ENCODE results near the gene AXIN1. TPM values are rescaled to one million over a fixed set of nuclear protein-coding genes. Genes with fewer than 3 reads are reported as not detected.

The AXIN1 gene
- polyA plus RNA-seq, 1 donor from 2014 or later = 1.6 TPM

- H3K4me3 Mint-ChIP-seq = no peak overlapping the region
- H3K4me1 Mint-ChIP-seq = peaks cover 7 to 10% (median 7%) of the 10 kb centered on the region in 3 donors
- peak overlapping the region in 1 of 3 donors; percentile 77 for H3K27ac Mint-ChIP-seq
- no peaks in the 10 kb centered on the region for H3K9me3 Mint-ChIP-seq
- H3K27me3 Mint-ChIP-seq = no peaks in the 10 kb centered on the region
- peaks cover 4% of the 10 kb centered on the region for H3K36me3 Mint-ChIP-seq
Observed at GRCh38 chr16:305916-306626, 46.5 kb downstream of the AXIN1 start.

- Mint-ChIP-seq H3K27me3 (no peaks in the 10 kb centered on the region), H3K36me3 (peaks cover 2% of the 10 kb centered on the region), H3K4me1 (peaks cover 4% of the 10 kb centered on the region in 3 donors), H3K27ac (no peak overlapping the region), H3K9me3 (no peaks in the 10 kb centered on the region), H3K4me3 (peak overlapping the region in 1 of 4 donors; percentile 2)
Observed at GRCh38 chr16:303760-304505, 48.6 kb downstream of the AXIN1 start.

GRCh38 chr16:301950-302349, 50.6 kb downstream of the AXIN1 start:
- H3K36me3 Mint-ChIP-seq = peaks cover 2% of the 10 kb centered on the region
- peaks cover 0 to 1% (median 0%) of the 10 kb centered on the region in 3 donors for H3K4me1 Mint-ChIP-seq
- H3K27me3 Mint-ChIP-seq = no peaks in the 10 kb centered on the region
- no peaks in the 10 kb centered on the region for H3K9me3 Mint-ChIP-seq
- H3K27ac Mint-ChIP-seq = no peak overlapping the region
- no peak overlapping the region for H3K4me3 Mint-ChIP-seq

GRCh38 chr16:301235-301634, 51.3 kb downstream of the AXIN1 start:
- Mint-ChIP-seq H3K4me1 (peaks cover 0 to 1% (median 0%) of the 10 kb centered on the region in 3 donors), H3K27me3 (no peaks in the 10 kb centered on the region), H3K4me3 (no peak overlapping the region), H3K9me3 (no peaks in the 10 kb centered on the region), H3K27ac (no peak overlapping the region), H3K36me3 (peaks cover 2% of the 10 kb centered on the region)

- Mint-ChIP-seq H3K36me3 (no peaks in the 10 kb centered on the region), H3K4me3 (no peak overlapping the region), H3K27me3 (no peaks in the 10 kb centered on the region), H3K9me3 (no peaks in the 10 kb centered on the region), H3K27ac (no peak overlapping the region), H3K4me1 (no peaks in the 10 kb centered on the region)
Observed at GRCh38 chr16:297832-298231, 54.7 kb downstream of the AXIN1 start.

GRCh38 chr16:296806-297510, 55.6 kb downstream of the AXIN1 start:
- H3K36me3 Mint-ChIP-seq = no peaks in the 10 kb centered on the region
- H3K9me3 Mint-ChIP-seq = no peaks in the 10 kb centered on the region
- H3K27me3 Mint-ChIP-seq = no peaks in the 10 kb centered on the region
- no peak overlapping the region for H3K4me3 Mint-ChIP-seq
- no peak overlapping the region for H3K27ac Mint-ChIP-seq
- H3K4me1 Mint-ChIP-seq = no peaks in the 10 kb centered on the region

- Mint-ChIP-seq H3K4me3 (no peak overlapping the region), H3K9me3 (no peaks in the 10 kb centered on the region), H3K4me1 (no peaks in the 10 kb centered on the region), H3K27me3 (no peaks in the 10 kb centered on the region), H3K27ac (no peak overlapping the region), H3K36me3 (no peaks in the 10 kb centered on the region)
Observed at GRCh38 chr16:296276-296675, 56.2 kb downstream of the AXIN1 start.

- H3K4me1 Mint-ChIP-seq = no peaks in the 10 kb centered on the region
- no peaks in the 10 kb centered on the region for H3K9me3 Mint-ChIP-seq
- H3K27me3 Mint-ChIP-seq = no peaks in the 10 kb centered on the region
- no peak overlapping the region for H3K27ac Mint-ChIP-seq
- no peak overlapping the region for H3K4me3 Mint-ChIP-seq
- H3K36me3 Mint-ChIP-seq = no peaks in the 10 kb centered on the region
Observed at GRCh38 chr16:293043-293775, 59.3 kb downstream of the AXIN1 start.

GRCh38 chr16:291539-291938, 61.0 kb downstream of the AXIN1 start:
- Mint-ChIP-seq H3K4me3 (no peak overlapping the region), H3K36me3 (peaks cover 4% of the 10 kb centered on the region), H3K4me1 (no peaks in the 10 kb centered on the region), H3K27me3 (no peaks in the 10 kb centered on the region), H3K9me3 (no peaks in the 10 kb centered on the region), H3K27ac (no peak overlapping the region)

- Mint-ChIP-seq H3K4me1 (no peaks in the 10 kb centered on the region), H3K27ac (no peak overlapping the region), H3K36me3 (peaks cover 8% of the 10 kb centered on the region), H3K4me3 (no peak overlapping the region), H3K9me3 (no peaks in the 10 kb centered on the region), H3K27me3 (no peaks in the 10 kb centered on the region)
Observed at GRCh38 chr16:290681-291405, 61.7 kb downstream of the AXIN1 start.

GRCh38 chr16:290015-290680, 62.4 kb downstream of the AXIN1 start:
- no peaks in the 10 kb centered on the region for H3K27me3 Mint-ChIP-seq
- peaks cover 8% of the 10 kb centered on the region for H3K36me3 Mint-ChIP-seq
- no peaks in the 10 kb centered on the region for H3K4me1 Mint-ChIP-seq
- no peak overlapping the region for H3K27ac Mint-ChIP-seq
- no peak overlapping the region for H3K4me3 Mint-ChIP-seq
- H3K9me3 Mint-ChIP-seq = no peaks in the 10 kb centered on the region

GRCh38 chr16:289395-289997, 63.0 kb downstream of the AXIN1 start:
- H3K36me3 Mint-ChIP-seq = peaks cover 8% of the 10 kb centered on the region
- H3K27me3 Mint-ChIP-seq = no peaks in the 10 kb centered on the region
- H3K27ac Mint-ChIP-seq = no peak overlapping the region
- H3K9me3 Mint-ChIP-seq = no peaks in the 10 kb centered on the region
- H3K4me1 Mint-ChIP-seq = no peaks in the 10 kb centered on the region
- H3K4me3 Mint-ChIP-seq = no peak overlapping the region

- no peaks in the 10 kb centered on the region for H3K27me3 Mint-ChIP-seq
- no peak overlapping the region for H3K27ac Mint-ChIP-seq
- peaks cover 8% of the 10 kb centered on the region for H3K36me3 Mint-ChIP-seq
Observed at GRCh38 chr16:287981-288920, 64.3 kb downstream of the AXIN1 start.

More at GRCh38 chr16:287981-288920, 64.3 kb downstream of the AXIN1 start:
- Mint-ChIP-seq H3K4me1 (no peaks in the 10 kb centered on the region), H3K4me3 (peak overlapping the region in 1 of 4 donors; percentile 17), H3K9me3 (no peaks in the 10 kb centered on the region)
